Neural progenitor cell (in vitro differentiated cells): Measurements from ENCODE around the gene TMEM154.

Experiments used
- EZH2 ChIP-seq: fragments of 200-600 bp; sonication (generic); IDR thresholded peaks from 2 replicates; pipeline ENCODE4 v1.6.1; 2017; ENCODE audit warnings: antibody characterized with exemption, mild to moderate bottlenecking, moderate library complexity
- TF ChIP-seq, protein P1 (sequence below): fragments of 200-600 bp; sonication (generic); IDR thresholded peaks from 2 replicates; pipeline ENCODE4 v1.5.1; 2017; ENCODE audit warnings: antibody characterized with exemption, mild to moderate bottlenecking

DNA sequence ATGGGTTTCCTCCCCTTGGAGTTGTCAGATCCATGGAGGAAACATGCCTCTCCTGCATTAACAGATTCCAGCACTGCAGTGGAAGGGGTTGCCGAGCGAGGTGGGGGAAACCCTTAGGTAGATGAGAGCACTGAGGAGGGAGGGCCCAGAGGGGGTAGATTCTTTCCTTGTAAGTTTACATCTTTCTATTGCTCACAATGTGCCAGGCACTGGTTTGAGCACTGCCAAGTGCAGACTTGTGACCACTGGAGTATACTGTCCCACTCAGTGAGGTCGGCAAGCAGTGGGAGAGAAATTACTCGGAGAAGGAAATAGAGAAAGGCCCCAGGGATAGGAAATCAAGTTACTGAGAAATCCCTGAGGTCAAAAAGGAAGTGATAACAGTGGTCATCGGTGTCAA is 27.8 kb upstream of the TMEM154 start:
- no peak for TF ChIP-seq EZH2
- TF ChIP-seq, protein P1, sequence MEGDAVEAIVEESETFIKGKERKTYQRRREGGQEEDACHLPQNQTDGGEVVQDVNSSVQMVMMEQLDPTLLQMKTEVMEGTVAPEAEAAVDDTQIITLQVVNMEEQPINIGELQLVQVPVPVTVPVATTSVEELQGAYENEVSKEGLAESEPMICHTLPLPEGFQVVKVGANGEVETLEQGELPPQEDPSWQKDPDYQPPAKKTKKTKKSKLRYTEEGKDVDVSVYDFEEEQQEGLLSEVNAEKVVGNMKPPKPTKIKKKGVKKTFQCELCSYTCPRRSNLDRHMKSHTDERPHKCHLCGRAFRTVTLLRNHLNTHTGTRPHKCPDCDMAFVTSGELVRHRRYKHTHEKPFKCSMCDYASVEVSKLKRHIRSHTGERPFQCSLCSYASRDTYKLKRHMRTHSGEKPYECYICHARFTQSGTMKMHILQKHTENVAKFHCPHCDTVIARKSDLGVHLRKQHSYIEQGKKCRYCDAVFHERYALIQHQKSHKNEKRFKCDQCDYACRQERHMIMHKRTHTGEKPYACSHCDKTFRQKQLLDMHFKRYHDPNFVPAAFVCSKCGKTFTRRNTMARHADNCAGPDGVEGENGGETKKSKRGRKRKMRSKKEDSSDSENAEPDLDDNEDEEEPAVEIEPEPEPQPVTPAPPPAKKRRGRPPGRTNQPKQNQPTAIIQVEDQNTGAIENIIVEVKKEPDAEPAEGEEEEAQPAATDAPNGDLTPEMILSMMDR, result no peak
